SIG-M5 (cell line): Measurements from ENCODE around the gene PCBP4.

Source experiments
- DNase-seq: peaks from one replicate; lab custom pipeline; 2025; lab: John Stamatoyannopoulos, UW

Gene PCBP4

GRCh38 chr3:51971350-51971749, 4.1 kb upstream of the PCBP4 start:
- no peak for DNase-seq

- no peak for DNase-seq
These were observed 3.5 kb upstream of the PCBP4 start for GRCh38 chr3:51970606-51971300.

- no peak for DNase-seq
These were observed 2.6 kb upstream of the PCBP4 start for GRCh38 chr3:51969841-51970240.

- no peak for DNase-seq
These were observed 1.8 kb upstream of the PCBP4 start for GRCh38 chr3:51968883-51969678.

GRCh38 chr3:51968170-51968775, 1.0 kb upstream of the PCBP4 start:
- no peak for DNase-seq

GRCh38 chr3:51966922-51967383, 301 bp downstream of the PCBP4 start:
- no peak for DNase-seq

- DNase-seq = no peak
These were observed 768 bp downstream of the PCBP4 start for GRCh38 chr3:51966486-51966885.

- no peak for DNase-seq
These were observed 1.2 kb downstream of the PCBP4 start for GRCh38 chr3:51966016-51966415.

- no peak for DNase-seq
These were observed 2.7 kb downstream of the PCBP4 start for GRCh38 chr3:51964521-51964920.

GRCh38 chr3:51963951-51964451, 3.3 kb downstream of the PCBP4 start:
- no peak for DNase-seq

GRCh38 chr3:51962854-51963530, 4.3 kb downstream of the PCBP4 start:
- no peak for DNase-seq

- no peak for DNase-seq
These were observed 5.4 kb downstream of the PCBP4 start for GRCh38 chr3:51961602-51962569.

GRCh38 chr3:51961011-51961410, 6.2 kb downstream of the PCBP4 start:
- DNase-seq = no peak

GRCh38 chr3:51960386-51960785, 6.9 kb downstream of the PCBP4 start:
- no peak for DNase-seq

- DNase-seq = no peak
These were observed 7.6 kb downstream of the PCBP4 start for GRCh38 chr3:51959651-51960050.

GRCh38 chr3:51958603-51959521, 8.4 kb downstream of the PCBP4 start:
- DNase-seq = no peak

GRCh38 chr3:51957520-51958205, 9.6 kb downstream of the PCBP4 start:
- no peak for DNase-seq

- no peak for DNase-seq
These were observed 11.1 kb downstream of the PCBP4 start for GRCh38 chr3:51955893-51956770.
